IMR-90 (cell line): ENCODE data around the gene SLC27A4. TPM values are rescaled to one million over a fixed set of nuclear protein-coding genes. Genes with fewer than 3 reads are reported as not detected.

Source experiments
- ATAC-seq: fragments of 200-7000 bp; cut with Tn5 transposase; 2 replicates; pipeline ENCODE4 v1.9.1; 2020; ENCODE audit warnings: low read depth, mild to moderate bottlenecking, moderate library complexity
- BruUV-seq: library from RNA; stranded (reverse); fragments of 400-500 nt; replicated peaks from 2 replicates; lab custom pipeline; 2021; lab: Mats Ljungman, UMichigan
- CTCF ChIA-PET: fragments of 300-600 bp; formaldehyde crosslinking; extraction: SDS; loops from one replicate; lab custom pipeline; 2021; ENCODE audit warnings: antibody characterized with exemption; lab: Yijun Ruan, JAX
- POLR2A ChIA-PET: fragments of 300-600 bp; sonication (Branson Sonifier 250); formaldehyde crosslinking; loops from one replicate; lab custom pipeline; 2022; ENCODE audit warnings: antibody characterized with exemption; ENCODE audit not compliant: unreplicated experiment; lab: Charles Lee
- DNase-seq: peaks from one replicate; pipeline ENCODE4 v3.0.0; 2013
- H2AFZ ChIP-seq: replicated peaks from 2 replicates; pipeline ENCODE3; 2013; ENCODE audit warnings: low read length, mild to moderate bottlenecking; ENCODE audit not compliant: poor library complexity
- H2AK5ac ChIP-seq: 2 replicates; pipeline ENCODE4 v1.6.1; 2013; ENCODE audit warnings: low read depth, low read length, inconsistent platforms
- H2AK9ac ChIP-seq: replicated peaks from 2 replicates; pipeline ENCODE3; 2013; ENCODE audit warnings: mild to moderate bottlenecking, low read depth, low read length, moderate library complexity; ENCODE audit not compliant: poor library complexity
- H2BK120ac ChIP-seq: 2 replicates; pipeline ENCODE4 v1.6.1; 2013; ENCODE audit warnings: low read depth, low read length, inconsistent platforms
- H2BK15ac ChIP-seq: 3 replicates; pipeline ENCODE4 v1.6.1; 2013; ENCODE audit warnings: low read depth, low read length, inconsistent platforms
- H2BK20ac ChIP-seq: 2 replicates; pipeline ENCODE4 v1.6.1; 2013; ENCODE audit warnings: low read depth, mild to moderate bottlenecking, inconsistent platforms, low read length, moderate library complexity
- H2BK5ac ChIP-seq: 2 replicates; pipeline ENCODE4 v1.6.1; 2013; ENCODE audit warnings: mild to moderate bottlenecking, low read depth, low read length, inconsistent platforms; ENCODE audit not compliant: poor library complexity, severe bottlenecking
- H3K14ac ChIP-seq: replicated peaks from 2 replicates; pipeline ENCODE4 v1.6.1; 2013; ENCODE audit warnings: low read depth, low read length, inconsistent platforms
- H3K18ac ChIP-seq: 2 replicates; pipeline ENCODE4 v1.6.1; 2013; ENCODE audit warnings: low read depth, low read length, control low read depth
- H3K23ac ChIP-seq: 2 replicates; pipeline ENCODE4 v1.6.1; 2013; ENCODE audit warnings: low read depth, low read length, inconsistent platforms
- H3K27ac ChIP-seq: 2 replicates; pipeline ENCODE4 v1.5.1; 2013; ENCODE audit warnings: mild to moderate bottlenecking, control low read depth, low read length; ENCODE audit not compliant: insufficient read depth
- H3K27me3 ChIP-seq: 2 replicates; pipeline ENCODE4 v1.6.1; 2013; ENCODE audit warnings: low read length; ENCODE audit not compliant: control insufficient read depth, insufficient read depth
- H3K36me3 ChIP-seq: 2 replicates; pipeline ENCODE4 v1.6.1; 2013; ENCODE audit warnings: low read length, mixed read lengths; ENCODE audit not compliant: control insufficient read depth, insufficient read depth
- H3K4ac ChIP-seq: 2 replicates; pipeline ENCODE4 v1.6.1; 2013; ENCODE audit warnings: low read depth, low read length, inconsistent platforms
- H3K4me1 ChIP-seq: 2 replicates; pipeline ENCODE4 v1.6.1; 2013; ENCODE audit warnings: low read length, mixed read lengths; ENCODE audit not compliant: control insufficient read depth, insufficient read depth
- H3K4me2 ChIP-seq: 2 replicates; pipeline ENCODE4 v1.6.1; 2013; ENCODE audit warnings: low read depth, mild to moderate bottlenecking, control low read depth, low read length, moderate library complexity
- H3K4me3 ChIP-seq: 2 replicates; pipeline ENCODE4 v1.5.1; 2013; ENCODE audit warnings: low read depth, mild to moderate bottlenecking, control low read depth, low read length, moderate library complexity; ENCODE audit not compliant: insufficient read depth
- H3K56ac ChIP-seq: 2 replicates; pipeline ENCODE4 v1.6.1; 2013; ENCODE audit warnings: low read length, inconsistent platforms; ENCODE audit not compliant: insufficient read depth; ENCODE audit errors: extremely low read depth
- H3K79me1 ChIP-seq, 2 experiments: 2 replicates each; pipeline ENCODE4 v1.6.1; 2013; ENCODE audit warnings: low read length in 2 of 2, inconsistent platforms in 1 of 2, low read depth in 1 of 2
- H3K9ac ChIP-seq: 2 replicates; pipeline ENCODE4 v1.6.1; 2013; ENCODE audit warnings: low read depth, low read length, control low read depth
- H3K9me1 ChIP-seq: 2 replicates; pipeline ENCODE4 v1.6.1; 2013; ENCODE audit warnings: low read length, inconsistent platforms; ENCODE audit not compliant: insufficient read depth
- H3K9me3 ChIP-seq: 2 replicates; pipeline ENCODE4 v1.6.1; 2013; ENCODE audit warnings: low read length; ENCODE audit not compliant: control insufficient read depth, insufficient read depth
- H4K20me1 ChIP-seq: 2 replicates; pipeline ENCODE4 v1.6.1; 2013; ENCODE audit warnings: low read length, inconsistent platforms; ENCODE audit not compliant: insufficient read depth
- H4K5ac ChIP-seq: 2 replicates; pipeline ENCODE4 v1.6.1; 2013; ENCODE audit warnings: mild to moderate bottlenecking, low read depth, low read length, control low read depth
- H4K8ac ChIP-seq, 2 experiments: 2 replicates each; pipeline ENCODE4 v1.6.1; 2013; ENCODE audit warnings: low read depth in 2 of 2, low read length in 2 of 2, control low read depth in 1 of 2, inconsistent platforms in 1 of 2
- H4K91ac ChIP-seq: 2 replicates; pipeline ENCODE4 v1.6.1; 2013; ENCODE audit warnings: low read depth, low read length, inconsistent platforms; ENCODE audit not compliant: insufficient read depth
- BHLHE40 ChIP-seq: fragments of 150-350 bp; IDR thresholded peaks from 2 replicates; pipeline ENCODE4 v1.6.1; 2016; ENCODE audit warnings: mild to moderate bottlenecking, low read depth, low read length
- CEBPB ChIP-seq: IDR thresholded peaks from 2 replicates; pipeline ENCODE4 v1.6.1; 2012; ENCODE audit warnings: low read depth, low read length, improper control_type of control experiment
- CHD1 ChIP-seq: IDR thresholded peaks from 2 replicates; pipeline ENCODE4 v1.6.1; 2012; ENCODE audit warnings: low read depth, low read length, improper control_type of control experiment
- CTCF ChIP-seq: conservative IDR thresholded peaks from 2 replicates; pipeline ENCODE4 v1.5.1; 2012; ENCODE audit warnings: mild to moderate bottlenecking, low read depth, low read length, improper control_type of control experiment
- ELK1 ChIP-seq: fragments of 150-350 bp; IDR thresholded peaks from 2 replicates; pipeline ENCODE4 v1.6.1; 2016; ENCODE audit warnings: low read depth, mild to moderate bottlenecking, low read length, moderate library complexity, borderline replicate concordance
- FOS ChIP-seq: fragments of 150-350 bp; IDR thresholded peaks from 2 replicates; pipeline ENCODE4 v1.6.1; 2016; ENCODE audit warnings: low read depth, low read length
- MAFK ChIP-seq: IDR thresholded peaks from 2 replicates; pipeline ENCODE4 v1.6.1; 2012; ENCODE audit warnings: low read depth, low read length, improper control_type of control experiment
- MAZ ChIP-seq: IDR thresholded peaks from 2 replicates; pipeline ENCODE4 v1.6.1; 2012; ENCODE audit warnings: low read depth, mild to moderate bottlenecking, low read length, improper control_type of control experiment, moderate library complexity, borderline replicate concordance
- MXI1 ChIP-seq: IDR thresholded peaks from 2 replicates; pipeline ENCODE4 v1.6.1; 2012; ENCODE audit warnings: low read depth, mild to moderate bottlenecking, low read length, moderate library complexity, borderline replicate concordance
- NFE2L2 ChIP-seq: fragments of 150-350 bp; IDR thresholded peaks from 2 replicates; pipeline ENCODE4 v1.6.1; 2016; ENCODE audit warnings: low read depth, mild to moderate bottlenecking, low read length
- RAD21 ChIP-seq: IDR thresholded peaks from 2 replicates; pipeline ENCODE4 v1.6.1; 2012; ENCODE audit warnings: low read length, improper control_type of control experiment
- RCOR1 ChIP-seq: IDR thresholded peaks from 2 replicates; pipeline ENCODE4 v1.6.1; 2012; ENCODE audit warnings: mild to moderate bottlenecking, low read length, improper control_type of control experiment; ENCODE audit not compliant: insufficient replicate concordance
- RFX5 ChIP-seq: IDR thresholded peaks from 2 replicates; pipeline ENCODE4 v1.8.0; 2012; ENCODE audit warnings: low read depth, mild to moderate bottlenecking, low read length, moderate library complexity
- SMC3 ChIP-seq: fragments of 150-350 bp; IDR thresholded peaks from 2 replicates; pipeline ENCODE4 v1.6.1; 2016; ENCODE audit warnings: low read depth, mild to moderate bottlenecking, antibody characterized with exemption, low read length, moderate library complexity
- WGBS, 2 experiments: methylation state at CpG; one replicate each; pipeline versions ENCODE4 v1.1.5 to v1.1.7; 2013; ENCODE audit warnings: missing lambda C conversion rate in 2 of 2; ENCODE audit not compliant: insufficient read length in 1 of 2; ENCODE audit errors: extremely low coverage in 2 of 2; 5-methylcytosine and 5-hydroxymethylcytosine counted together
- dilution Hi-C: fragments of 300-500 bp; cut with HindIII; formaldehyde crosslinking; loops from one replicate; pipeline ENCODE4 v1.14.3; 2018; ENCODE audit warnings: low sequenced_read_pairs; ENCODE audit not compliant: unreplicated experiment
- in situ Hi-C: fragments of 300-500 bp; cut with MboI; formaldehyde crosslinking; loops from 3 replicates; pipeline ENCODE4 v1.14.3; 2019; ENCODE audit warnings: low sequenced_read_pairs, inconsistent platforms, mixed read lengths
- intact Hi-C: fragments of 100-400 bp; cut with micrococcal nuclease; formaldehyde crosslinking; loops from 2 replicates; pipeline ENCODE4 v1.10.0; 2022
- polyA plus RNA-seq, 3 experiments: library from polyadenylated mRNA; depleted of rRNA; stranded (reverse); fragments of >200 nt; gene quantifications; 2 replicates each; pipeline ENCODE4 v1.2.3, GENCODE V29; 2012; ENCODE audit warnings: low replicate concordance in 1 of 3
- total RNA-seq: library from RNA; depleted of rRNA; stranded (reverse); fragments of >200 nt; gene quantifications from 2 replicates; pipeline ENCODE4 v1.2.3, GENCODE V29; 2012
- TF ChIP-seq, protein P1 (sequence below): fragments of 150-350 bp; IDR thresholded peaks from 2 replicates; pipeline ENCODE4 v1.6.1; 2017; ENCODE audit warnings: mild to moderate bottlenecking, antibody characterized with exemption, low read length, low read depth

Gene SLC27A4
- total and polyA plus RNA-seq, 2 of the 4 experiments (the other 2 are of a cell fraction): 9.7 to 13.7 TPM

DNA sequence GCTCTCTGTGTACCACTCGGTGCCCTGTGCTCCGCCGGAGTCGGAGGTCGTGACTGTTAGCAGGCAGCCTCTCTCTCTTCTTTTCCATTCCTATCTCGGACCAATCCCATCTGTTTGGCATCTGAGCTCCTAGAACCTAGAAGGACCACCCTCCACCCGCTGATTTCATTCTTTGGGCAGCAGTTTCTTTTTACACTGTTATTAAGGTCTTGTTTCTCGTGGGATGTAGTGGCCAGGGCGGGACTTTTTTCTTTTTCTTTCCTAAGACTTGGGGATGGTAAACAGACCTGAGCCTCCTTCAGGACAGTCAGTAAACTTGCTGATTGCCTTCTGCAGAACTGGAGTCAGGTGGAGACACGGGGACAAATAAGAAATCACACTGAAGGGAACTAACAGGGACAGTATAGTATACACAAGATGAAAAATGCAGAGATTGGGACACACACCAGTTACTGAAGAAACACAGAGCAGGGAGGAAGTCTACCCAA is 31.3 kb downstream of the SLC27A4 start:
- no peak for ATAC-seq
- H2AFZ ChIP-seq: peak overlapping the region; percentile 97
- peak overlapping the region; percentile 95 to 98 for H4K8ac ChIP-seq
- peak overlapping the region; percentile 87 for H2BK5ac ChIP-seq
- H3K36me3 ChIP-seq: peaks cover 2% of the 10 kb centered on the region; the same call in 1 of the 2 replicates
- TF ChIP-seq BHLHE40 (no peak), SMC3 (no peak), ELK1 (no peak), NFE2L2 (no peak), CTCF (no peak), RAD21 (no peak), MXI1 (no peak), CHD1 (no peak), RFX5 (no peak), CEBPB (no peak), MAZ (no peak), RCOR1 (no peak), MAFK (no peak), FOS (no peak)
- TF ChIP-seq, protein P1, sequence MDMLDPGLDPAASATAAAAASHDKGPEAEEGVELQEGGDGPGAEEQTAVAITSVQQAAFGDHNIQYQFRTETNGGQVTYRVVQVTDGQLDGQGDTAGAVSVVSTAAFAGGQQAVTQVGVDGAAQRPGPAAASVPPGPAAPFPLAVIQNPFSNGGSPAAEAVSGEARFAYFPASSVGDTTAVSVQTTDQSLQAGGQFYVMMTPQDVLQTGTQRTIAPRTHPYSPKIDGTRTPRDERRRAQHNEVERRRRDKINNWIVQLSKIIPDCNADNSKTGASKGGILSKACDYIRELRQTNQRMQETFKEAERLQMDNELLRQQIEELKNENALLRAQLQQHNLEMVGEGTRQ: no peak
- peak overlapping the region; percentile 40 for H3K18ac ChIP-seq
- H2BK15ac ChIP-seq: peak overlapping the region; percentile 76; the same call in 1 of the 3 replicates
- no peak overlapping the region for H2BK20ac ChIP-seq
- in situ Hi-C loops (no loop called here), dilution Hi-C loops (no loop called here), intact Hi-C loops (loop anchor here (2.0 kb wide), 1 partner anchor 47 kb away; no protein-coding TSS in a partner anchor)
- peak overlapping the region; percentile 99 for H2AK9ac ChIP-seq
- peaks cover 23 to 72% of the 10 kb centered on the region in 2 experiments for H3K79me1 ChIP-seq
- WGBS, 2 experiments: 0% methylated on average over 5 of the region's 10 CpGs; no CpG with 5 or more reads in 1 of the 2 experiments
- H3K4ac ChIP-seq: peak overlapping the region; percentile 88
- H3K9me3 ChIP-seq: no peaks in the 10 kb centered on the region
- H2AK5ac ChIP-seq: peak overlapping the region; percentile 88
- H2BK120ac ChIP-seq: peak overlapping the region; percentile 64
- peak overlapping the region; percentile 90 for H3K27ac ChIP-seq
- H3K4me1 ChIP-seq: peaks cover 14% of the 10 kb centered on the region
- BruUV-seq: TSS peak; percentile 45
- H3K23ac ChIP-seq: peak overlapping the region; percentile 89
- peak overlapping the region; percentile 90 for H4K91ac ChIP-seq
- H3K9me1 ChIP-seq: peaks cover 12% of the 10 kb centered on the region
- peak overlapping the region; percentile 92 for H4K5ac ChIP-seq
- 0 out of 2 replicates have a peak, but pooled peaks cover 4% of the 10 kb centered on the region for H4K20me1 ChIP-seq
- peak overlapping the region; percentile 96 for H3K4me2 ChIP-seq
- DNase-seq: no peak
- peak overlapping the region; percentile 92 for H3K56ac ChIP-seq
- H3K9ac ChIP-seq: peak overlapping the region; percentile 94
- H3K27me3 ChIP-seq: no peaks in the 10 kb centered on the region
- peak overlapping the region; percentile 86 for H3K14ac ChIP-seq
- ChIA-PET CTCF (interaction anchor here (1.3 to 1.7 kb wide), 2 partner anchors 9 to 67 kb away, joined by 3 to 4 read pairs; no protein-coding TSS in a partner anchor), POLR2A (interaction anchor here (0.5 to 1.0 kb wide), 4 partner anchors 10 to 118 kb away, joined by 4 to 6 read pairs (median 6); partner anchors contain the start of genes GOLGA2 and SWI5)
- peak overlapping the region; percentile 77 for H3K4me3 ChIP-seq
